Cardiac muscle cell (in vitro differentiated cells and primary cell): Measurements from ENCODE around the gene MFN2. TPM values are rescaled to one million over a fixed set of nuclear protein-coding genes. Genes with fewer than 3 reads are reported as not detected.
"Not testable (repeated sequence)": the region's sequence is repeated elsewhere in the genome, so short reads cannot be mapped to it uniquely, and the experiment has no call there.

Experiments used
- DNase-seq, 2 donors: peaks; one replicate each; pipeline versions ENCODE4 v3.0.0 to v3.0.0-alpha.2; 2010 to 2017; ENCODE audit warnings: low read depth in 1 of 2, low spot score in 1 of 2
- H3K27ac ChIP-seq: fragments of 200-600 bp; sonication (generic); 2 replicates; pipeline ENCODE4 v1.5.1; 2016
- H3K27me3 ChIP-seq: fragments of 200-600 bp; sonication (generic); 2 replicates; pipeline ENCODE4 v1.6.0; 2016; ENCODE audit warnings: control low read depth
- H3K36me3 ChIP-seq: fragments of 200-600 bp; sonication (generic); 2 replicates; pipeline ENCODE4 v1.5.1; 2016; ENCODE audit warnings: control low read depth
- H3K4me1 ChIP-seq: fragments of 200-600 bp; sonication (generic); 2 replicates; pipeline ENCODE4 v1.8.1; 2017; ENCODE audit warnings: low read depth, mild to moderate bottlenecking, mixed run types
- H3K4me3 ChIP-seq: fragments of 200-600 bp; sonication (generic); 2 replicates; pipeline ENCODE4 v1.5.1; 2016; ENCODE audit warnings: mild to moderate bottlenecking
- H3K9me3 ChIP-seq: fragments of 200-600 bp; sonication (generic); 2 replicates; pipeline ENCODE4 v1.5.1; 2017; ENCODE audit warnings: low read depth, mild to moderate bottlenecking, control low read depth
- polyA plus RNA-seq: library from polyadenylated mRNA; unstranded; fragments of >200 nt; fragmentation: Nextera tagmentation; extraction: Ambion mirVana; gene quantifications from 2 replicates; pipeline ENCODE4 v1.2.1, GENCODE V29; 2016
- total RNA-seq: library from RNA; depleted of rRNA; stranded (reverse); fragments of >200 nt; gene quantifications from 2 replicates; pipeline ENCODE4 v1.2.3, GENCODE V29; 2016
- TF ChIP-seq, protein P1 (sequence below): IDR thresholded peaks from 2 replicates; pipeline ENCODE4 v1.5.1; 2012; ENCODE audit warnings: low read depth, mild to moderate bottlenecking, low read length

Gene MFN2
- total and polyA plus RNA-seq, 2 experiments from 2014 or later: 82.6 to 89.7 TPM

- Histone ChIP-seq H3K4me3 (no peak overlapping the region), H3K27me3 (no peaks in the 10 kb centered on the region), H3K36me3 (no peaks in the 10 kb centered on the region), H3K27ac (no peak overlapping the region), H3K9me3 (no peaks in the 10 kb centered on the region), H3K4me1 (peaks cover 5% of the 10 kb centered on the region)
- TF ChIP-seq, protein P1, sequence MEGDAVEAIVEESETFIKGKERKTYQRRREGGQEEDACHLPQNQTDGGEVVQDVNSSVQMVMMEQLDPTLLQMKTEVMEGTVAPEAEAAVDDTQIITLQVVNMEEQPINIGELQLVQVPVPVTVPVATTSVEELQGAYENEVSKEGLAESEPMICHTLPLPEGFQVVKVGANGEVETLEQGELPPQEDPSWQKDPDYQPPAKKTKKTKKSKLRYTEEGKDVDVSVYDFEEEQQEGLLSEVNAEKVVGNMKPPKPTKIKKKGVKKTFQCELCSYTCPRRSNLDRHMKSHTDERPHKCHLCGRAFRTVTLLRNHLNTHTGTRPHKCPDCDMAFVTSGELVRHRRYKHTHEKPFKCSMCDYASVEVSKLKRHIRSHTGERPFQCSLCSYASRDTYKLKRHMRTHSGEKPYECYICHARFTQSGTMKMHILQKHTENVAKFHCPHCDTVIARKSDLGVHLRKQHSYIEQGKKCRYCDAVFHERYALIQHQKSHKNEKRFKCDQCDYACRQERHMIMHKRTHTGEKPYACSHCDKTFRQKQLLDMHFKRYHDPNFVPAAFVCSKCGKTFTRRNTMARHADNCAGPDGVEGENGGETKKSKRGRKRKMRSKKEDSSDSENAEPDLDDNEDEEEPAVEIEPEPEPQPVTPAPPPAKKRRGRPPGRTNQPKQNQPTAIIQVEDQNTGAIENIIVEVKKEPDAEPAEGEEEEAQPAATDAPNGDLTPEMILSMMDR: no peak
- peak in 1 of 2 donors; percentile 52 for DNase-seq
These were observed 57.5 kb downstream of the MFN2 start for GRCh38 chr1:12037486-12038355.

DNA sequence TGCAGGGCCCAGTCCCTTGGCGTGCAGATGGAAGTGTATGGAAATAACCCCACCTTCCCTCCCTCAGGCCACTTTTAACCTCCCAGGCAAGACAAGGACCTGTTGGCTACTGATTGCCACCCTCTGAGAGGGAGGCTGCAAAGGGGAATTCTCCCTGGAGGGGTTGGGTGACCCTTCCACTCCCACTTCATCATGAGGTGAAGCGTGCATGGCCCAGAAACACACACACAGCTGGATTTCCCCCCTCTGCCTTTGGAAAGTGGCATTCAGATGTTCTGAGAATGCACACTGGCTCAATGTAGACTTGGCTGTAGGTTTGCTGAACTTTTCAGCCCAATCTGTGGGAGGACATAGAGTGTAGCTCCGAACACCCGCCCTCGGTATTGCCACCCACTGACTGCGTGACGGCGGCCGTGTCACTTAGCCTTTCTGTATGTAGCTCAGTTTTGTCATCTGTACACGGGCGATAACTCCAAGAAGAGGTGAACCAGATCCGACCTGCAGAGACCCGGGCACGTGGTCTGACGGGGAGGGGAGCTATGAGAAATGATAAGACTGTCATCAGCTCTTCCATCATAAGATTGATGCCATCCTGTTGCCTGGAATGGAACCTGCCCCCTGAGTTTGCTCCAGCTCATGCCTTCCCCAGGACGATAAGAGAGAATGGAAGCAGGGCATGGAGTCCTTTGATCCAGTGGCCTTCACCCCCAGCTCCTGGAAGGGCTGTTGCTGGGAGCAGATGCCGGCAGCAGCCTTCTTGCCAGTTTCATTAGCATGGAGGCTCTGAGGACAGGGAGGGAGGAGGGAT, 58.3 kb downstream of the MFN2 start:
- no peaks in the 10 kb centered on the region for H3K9me3 ChIP-seq
- H3K4me3 ChIP-seq: no peak overlapping the region
- H3K36me3 ChIP-seq: no peaks in the 10 kb centered on the region
- H3K27me3 ChIP-seq: no peaks in the 10 kb centered on the region
- no peak overlapping the region for H3K27ac ChIP-seq
- H3K4me1 ChIP-seq: peaks cover 5% of the 10 kb centered on the region
- TF ChIP-seq, protein P1: no peak
- DNase-seq: peak; percentile 25 to 39

DNA sequence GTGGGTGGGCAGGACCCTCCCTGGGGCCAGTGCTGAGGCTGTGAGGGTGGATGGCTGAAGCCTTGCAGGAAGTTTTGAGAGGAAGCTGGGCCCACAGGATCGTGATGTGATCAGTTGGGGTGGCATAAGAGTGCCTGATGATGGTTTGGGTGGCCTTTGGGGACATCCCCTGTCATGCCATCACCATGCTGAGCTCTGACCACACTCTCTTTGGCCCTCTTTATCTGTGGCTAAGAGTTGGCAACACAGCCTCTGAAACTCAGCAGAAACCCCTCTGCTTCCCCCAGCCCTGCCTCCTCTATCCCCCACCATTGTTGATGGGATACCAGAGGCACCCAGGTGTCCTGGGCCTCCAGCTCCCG, 58.9 kb downstream of the MFN2 start:
- no peak for DNase-seq
- no peak overlapping the region for H3K27ac ChIP-seq
- H3K9me3 ChIP-seq: no peaks in the 10 kb centered on the region
- TF ChIP-seq, protein P1: no peak
- H3K4me1 ChIP-seq: peaks cover 5% of the 10 kb centered on the region
- H3K4me3 ChIP-seq: no peak overlapping the region
- no peaks in the 10 kb centered on the region for H3K36me3 ChIP-seq
- no peaks in the 10 kb centered on the region for H3K27me3 ChIP-seq

- not testable (repeated sequence) for H3K4me1 ChIP-seq, DNase-seq, H3K36me3 ChIP-seq, H3K4me3 ChIP-seq, H3K27ac ChIP-seq, H3K9me3 ChIP-seq, H3K27me3 ChIP-seq
These were observed 59.7 kb downstream of the MFN2 start for GRCh38 chr1:12039824-12040456.

- Histone ChIP-seq H3K9me3 (no peaks in the 10 kb centered on the region), H3K4me3 (no peak overlapping the region), H3K27ac (no peak overlapping the region), H3K4me1 (peaks cover 5% of the 10 kb centered on the region), H3K27me3 (no peaks in the 10 kb centered on the region), H3K36me3 (no peaks in the 10 kb centered on the region)
- TF ChIP-seq, protein P1: no peak
- peak in 1 of 2 donors; percentile 91 for DNase-seq
These were observed 60.3 kb downstream of the MFN2 start for GRCh38 chr1:12040457-12041051.

GRCh38 chr1:12044187-12044877, 64.1 kb downstream of the MFN2 start:
- not testable (repeated sequence) for H3K27ac ChIP-seq, H3K9me3 ChIP-seq, H3K36me3 ChIP-seq, H3K4me1 ChIP-seq, H3K4me3 ChIP-seq, H3K27me3 ChIP-seq
- peak in 1 of 2 donors; percentile 56 for DNase-seq
